Non-pigmented ciliary epithelial cell (primary cell): ENCODE measurements around the gene MGAT5B.

Experiments
- DNase-seq: peaks from one replicate; pipeline ENCODE4 v3.0.0-alpha.2; 2010; ENCODE audit warnings: low read depth

Gene MGAT5B

DNA sequence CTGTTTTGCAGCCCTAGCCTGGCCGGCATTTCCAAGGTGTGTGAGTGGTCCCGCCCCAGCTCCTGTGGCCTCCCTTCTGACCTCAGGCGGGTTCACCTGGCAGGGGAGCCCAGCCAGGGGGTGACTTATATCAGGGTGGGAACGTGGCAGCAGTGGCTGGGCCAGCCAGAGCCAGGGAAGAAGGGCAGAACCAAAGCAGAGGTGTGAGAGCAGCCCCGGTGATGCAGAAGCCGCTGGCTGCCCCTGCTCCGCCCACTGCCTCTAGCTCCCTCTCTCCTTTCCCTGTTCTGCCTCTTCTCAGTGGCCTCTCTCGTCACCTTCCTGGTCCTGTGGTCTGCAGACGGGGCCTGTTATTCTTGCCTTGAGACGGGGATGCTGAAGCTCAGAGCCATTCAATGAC is 12.1 kb downstream of the MGAT5B start:
- no peak for DNase-seq

DNA sequence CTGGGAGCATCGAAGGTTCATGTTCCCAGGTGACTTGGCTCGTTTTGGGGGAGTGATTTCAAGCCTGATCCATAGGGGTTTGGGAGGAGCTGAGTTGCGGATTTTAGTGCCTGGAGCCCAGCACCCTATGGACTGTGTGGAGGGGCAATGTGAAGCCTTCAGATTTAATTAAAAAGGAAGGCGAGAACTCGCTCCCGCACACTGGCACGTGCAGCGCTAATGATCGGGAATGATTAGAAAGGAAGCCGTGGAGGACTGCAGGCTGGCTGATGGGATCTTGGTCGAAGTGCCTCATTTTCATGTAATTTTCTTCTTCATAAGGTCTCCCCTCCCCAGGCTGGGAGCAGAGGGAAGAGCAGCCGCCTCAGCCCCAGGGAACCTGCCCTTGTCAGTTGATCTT is 12.8 kb downstream of the MGAT5B start:
- no peak for DNase-seq

DNA sequence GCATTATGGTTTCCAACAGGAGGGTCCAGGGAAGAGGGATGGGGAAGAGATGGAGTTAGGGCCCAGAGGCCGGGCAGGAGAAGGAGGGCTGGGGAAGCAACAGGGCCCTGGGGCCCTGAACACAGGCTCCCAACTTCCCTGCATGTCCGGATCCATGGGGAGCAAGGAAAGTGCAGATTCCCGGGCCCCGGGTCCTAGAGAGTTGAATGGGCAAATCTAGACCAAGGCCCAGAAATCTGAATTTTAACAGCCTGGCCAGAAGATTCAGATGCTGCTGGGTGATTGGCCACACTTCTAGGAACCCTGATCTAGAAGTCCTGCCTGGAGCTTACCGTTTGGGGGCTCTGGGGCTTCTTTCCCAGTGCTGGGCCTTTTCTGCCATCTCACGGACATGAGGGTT is 13.2 kb downstream of the MGAT5B start:
- DNase-seq: no peak

DNA sequence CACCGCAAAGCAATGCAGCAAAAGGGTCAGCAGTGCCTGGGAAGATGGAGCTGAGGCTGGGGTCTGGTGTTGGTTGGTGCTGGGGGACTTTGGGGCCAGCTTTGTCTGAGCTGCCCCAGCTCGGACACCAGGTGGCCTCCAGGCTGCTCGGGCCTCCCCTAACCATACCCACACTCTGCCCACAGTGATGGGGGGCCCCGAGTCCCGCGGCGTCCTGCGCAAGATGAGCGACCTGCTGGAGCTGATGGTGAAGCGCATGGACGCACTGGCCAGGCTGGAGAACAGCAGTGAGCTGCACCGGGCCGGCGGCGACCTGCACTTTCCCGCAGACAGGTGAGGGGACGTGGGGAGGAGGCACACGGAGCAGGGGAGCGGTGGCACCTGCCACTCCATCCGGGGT is 13.8 kb downstream of the MGAT5B start:
- no peak for DNase-seq

DNA sequence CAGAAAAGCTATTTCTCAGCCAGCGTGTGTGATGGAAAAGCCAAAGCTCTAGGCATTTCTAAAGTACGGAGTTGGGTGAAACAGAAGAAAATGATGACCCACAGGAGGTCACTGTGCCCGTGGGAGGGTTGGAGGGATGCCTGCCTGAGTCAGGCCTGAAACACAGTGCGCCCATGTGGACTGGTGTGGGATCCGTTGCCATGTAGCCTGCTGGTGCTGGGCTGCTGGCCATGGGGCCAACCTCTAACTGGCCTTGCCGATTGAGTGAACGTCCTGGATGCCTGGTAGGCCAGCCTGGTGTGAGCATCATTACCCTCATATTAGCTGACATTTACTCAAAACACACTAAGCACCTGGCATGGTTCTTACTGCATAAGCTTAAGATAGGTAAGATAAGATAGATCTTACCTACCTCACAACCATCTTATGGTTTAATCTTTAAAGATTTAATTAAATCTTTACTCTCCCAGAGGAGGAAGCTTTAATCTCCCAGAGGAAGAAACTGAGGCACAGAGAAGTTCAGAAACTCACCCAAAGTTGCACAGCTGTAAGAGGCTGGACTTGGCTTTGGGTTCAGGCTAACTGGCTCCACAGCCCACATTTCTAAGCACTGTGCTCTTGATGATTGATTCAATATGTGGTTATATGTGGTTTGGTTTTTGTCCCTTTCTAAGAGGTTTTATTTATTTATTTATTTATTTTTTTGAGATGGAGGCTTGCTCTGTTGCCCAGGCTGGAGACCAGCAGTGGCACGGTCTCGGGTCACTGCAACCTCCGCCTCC is 15.7 kb downstream of the MGAT5B start:
- no peak for DNase-seq

DNA sequence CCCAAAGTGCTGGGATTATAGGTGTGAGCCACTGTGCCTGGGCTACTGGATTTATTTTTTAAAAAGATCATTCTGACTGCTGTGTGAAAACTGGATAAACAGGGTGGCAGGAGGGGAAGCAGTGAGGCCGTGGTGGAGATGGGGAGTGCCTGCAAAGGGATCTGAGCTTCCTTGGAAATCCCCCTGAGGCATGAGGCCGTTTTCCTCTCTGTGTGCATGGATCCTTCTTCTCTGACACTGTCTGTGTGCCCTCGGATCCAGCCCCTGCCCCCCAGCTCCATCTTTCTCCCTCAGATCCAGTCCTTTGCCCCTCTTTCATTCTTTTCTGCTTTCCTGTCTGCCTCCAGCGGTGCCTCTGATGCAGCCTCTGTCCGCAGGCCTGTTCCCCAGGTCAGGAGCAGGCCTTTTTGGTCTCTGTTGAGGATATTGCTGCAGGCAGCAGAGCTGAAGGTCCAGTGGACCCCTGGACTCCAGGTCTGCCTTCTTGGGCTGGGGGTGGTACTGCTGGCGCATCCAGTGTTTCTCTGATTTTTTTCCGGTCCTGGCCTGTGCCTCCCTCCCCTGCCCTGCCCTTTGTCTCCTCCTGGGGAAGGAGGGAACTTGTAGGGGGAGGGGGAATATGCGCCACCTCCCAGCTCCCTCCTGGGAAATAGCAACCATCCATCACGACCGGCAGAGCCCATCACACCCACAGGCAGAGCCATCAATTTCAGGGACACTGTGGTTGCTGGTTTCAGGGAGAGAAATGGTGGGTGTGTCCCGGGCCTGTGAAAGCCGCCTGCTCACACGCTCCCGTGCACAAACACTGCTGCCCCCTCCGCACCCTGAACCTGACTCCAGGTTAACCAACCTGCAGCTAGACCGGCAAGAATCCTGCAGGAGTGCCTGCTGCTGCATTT is 17.0 kb downstream of the MGAT5B start:
- DNase-seq: no peak

DNA sequence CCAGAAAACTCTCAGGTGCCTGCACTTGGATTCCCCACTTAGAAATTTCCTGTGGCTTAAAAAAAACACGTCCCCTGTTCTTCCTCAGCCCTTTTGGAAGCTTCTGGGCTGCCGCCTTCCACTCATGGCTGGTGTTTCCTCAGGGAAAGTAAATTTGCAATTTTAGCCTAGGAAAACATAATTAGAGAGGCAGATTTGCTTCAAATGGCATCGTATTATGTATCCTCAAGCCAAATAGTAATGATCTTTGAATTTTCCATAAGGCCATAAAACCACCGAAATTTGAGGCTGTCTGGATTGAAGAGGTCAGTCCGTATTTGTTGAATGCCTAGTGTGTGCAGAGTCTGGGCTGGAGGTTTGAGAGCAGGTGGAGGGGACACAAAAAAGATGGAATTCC is 17.7 kb downstream of the MGAT5B start:
- no peak for DNase-seq

DNA sequence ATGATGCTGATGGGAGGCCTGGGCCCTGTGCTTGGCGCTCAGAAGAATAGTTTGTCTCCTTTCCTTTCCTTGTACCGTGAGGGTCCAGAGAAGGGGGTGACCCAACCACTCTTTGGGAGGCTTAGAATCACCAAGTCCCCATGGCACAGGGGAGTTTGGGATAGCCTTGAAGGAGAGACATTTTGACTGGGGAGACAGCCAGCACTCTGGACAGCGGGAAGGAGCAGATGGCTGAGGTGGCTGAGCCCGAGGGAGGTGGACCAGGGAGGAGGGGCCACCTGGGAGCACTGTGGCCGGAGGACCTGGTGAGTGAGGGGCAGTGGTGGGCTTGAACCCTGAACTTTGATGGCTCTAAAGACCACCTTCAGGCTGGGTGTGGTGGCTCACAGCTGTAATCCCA is 18.2 kb downstream of the MGAT5B start:
- no peak for DNase-seq

DNA sequence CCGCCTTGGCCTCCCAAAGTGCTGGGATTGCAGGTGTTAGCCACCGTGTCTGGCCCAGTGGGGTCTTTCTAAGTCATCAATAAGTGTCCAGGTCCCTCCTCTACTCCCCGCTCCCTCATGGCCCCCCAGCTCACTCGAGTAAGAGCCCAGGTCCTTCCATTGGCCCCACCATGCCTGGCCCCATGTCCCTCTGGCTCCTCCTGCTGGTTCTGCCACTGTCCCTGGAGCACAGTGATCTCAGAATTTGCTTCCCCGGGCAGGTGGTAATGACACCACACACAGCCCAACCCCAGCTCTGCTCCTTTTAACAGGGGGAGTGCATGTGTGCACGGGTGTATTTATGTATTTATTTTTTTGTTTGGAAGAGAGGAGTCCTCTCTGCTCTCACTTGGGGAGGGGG is 19.6 kb downstream of the MGAT5B start:
- no peak for DNase-seq

DNA sequence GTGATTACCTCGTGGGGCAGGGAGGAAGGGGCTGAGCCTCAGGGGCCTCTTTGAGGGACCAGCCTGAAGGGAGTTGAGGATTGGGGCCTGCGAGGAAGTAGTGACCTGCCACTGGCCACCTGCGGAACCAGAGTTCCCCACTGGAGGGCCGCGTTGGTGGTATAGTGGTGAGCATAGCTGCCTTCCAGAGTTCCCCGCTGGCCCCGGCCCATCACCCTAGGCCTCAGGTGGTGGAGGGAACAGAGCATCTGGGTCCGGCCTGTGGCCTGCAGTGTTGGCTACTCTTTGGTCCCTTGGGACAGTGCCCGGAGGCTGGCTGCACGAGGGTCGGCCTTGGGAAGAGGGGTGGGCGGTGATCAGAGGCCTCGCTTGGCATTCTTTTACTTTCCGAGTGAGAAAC is 20.5 kb downstream of the MGAT5B start:
- DNase-seq: no peak

DNA sequence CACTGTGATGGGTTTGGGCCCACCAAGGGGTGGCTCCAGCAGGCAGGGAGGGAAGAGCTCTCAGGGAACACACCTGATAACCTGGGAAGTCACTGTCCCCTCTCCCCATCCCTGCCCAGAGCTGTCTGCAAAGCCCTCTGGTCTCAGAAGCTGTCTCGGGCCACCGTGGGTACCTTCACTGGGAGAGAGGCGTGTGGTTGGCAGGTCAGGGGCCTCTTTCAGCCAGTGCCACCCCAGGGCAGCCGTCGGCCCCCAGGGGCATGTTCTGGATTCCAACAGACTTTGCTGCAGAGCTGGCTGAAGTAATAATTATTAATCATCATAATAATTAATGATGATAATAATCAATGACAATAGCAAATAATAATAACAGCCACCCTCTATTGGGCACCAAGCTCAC is 21.1 kb downstream of the MGAT5B start:
- no peak for DNase-seq

DNA sequence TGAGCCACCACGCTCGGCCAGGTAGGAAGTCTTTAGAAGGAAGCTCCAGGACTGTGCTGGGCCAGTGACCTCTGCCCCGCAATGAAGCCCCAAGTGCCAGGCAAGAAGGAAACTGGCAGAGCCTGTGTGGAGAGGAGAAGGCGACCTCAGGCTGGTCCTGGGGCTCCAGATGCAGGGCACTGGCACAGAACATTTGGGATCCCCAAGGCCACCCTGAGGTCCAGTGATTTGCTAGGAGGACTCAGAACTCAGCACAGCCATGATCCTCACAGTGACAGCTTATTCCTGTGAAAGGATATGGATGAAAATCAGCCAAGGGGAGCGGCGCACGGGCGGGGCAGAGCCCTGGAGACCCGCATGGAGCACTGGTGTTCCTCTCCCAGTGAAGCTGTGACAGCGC is 24.1 kb downstream of the MGAT5B start:
- no peak for DNase-seq

DNA sequence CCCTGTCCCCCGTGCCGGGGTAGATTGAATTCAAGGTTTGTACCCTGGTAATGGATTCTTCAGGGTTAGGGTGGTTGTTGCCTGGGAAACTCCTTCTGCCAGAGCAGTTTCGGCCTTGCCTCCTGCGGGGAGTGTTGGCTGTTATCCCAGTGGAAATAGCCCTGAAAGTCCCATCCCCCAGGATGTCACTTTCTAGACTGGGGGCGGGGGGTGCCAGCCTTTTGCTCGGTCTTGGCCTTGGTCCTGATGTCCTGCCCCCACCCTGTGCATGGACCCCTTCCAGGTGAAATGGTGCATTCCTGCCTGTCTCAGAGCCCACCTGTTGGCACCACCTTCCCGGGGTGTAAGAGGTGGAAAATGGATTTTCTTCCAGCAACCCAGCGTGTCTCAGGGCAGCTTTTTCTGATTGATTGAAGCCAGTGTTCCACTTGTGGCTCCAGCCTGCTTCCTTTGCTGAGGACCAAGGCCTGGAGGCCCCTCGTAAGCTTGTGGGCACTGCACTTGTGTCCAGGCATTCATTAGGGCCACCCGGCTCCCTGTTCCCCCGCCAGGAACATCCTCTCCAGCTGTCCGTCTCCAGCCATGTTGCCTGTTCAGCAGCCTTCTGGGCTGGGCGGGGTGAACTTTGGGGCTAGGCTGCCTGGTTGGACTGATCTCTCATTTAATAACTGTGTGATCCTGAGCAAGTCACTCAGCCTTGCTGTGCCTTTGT is 25.6 kb downstream of the MGAT5B start:
- no peak for DNase-seq

DNA sequence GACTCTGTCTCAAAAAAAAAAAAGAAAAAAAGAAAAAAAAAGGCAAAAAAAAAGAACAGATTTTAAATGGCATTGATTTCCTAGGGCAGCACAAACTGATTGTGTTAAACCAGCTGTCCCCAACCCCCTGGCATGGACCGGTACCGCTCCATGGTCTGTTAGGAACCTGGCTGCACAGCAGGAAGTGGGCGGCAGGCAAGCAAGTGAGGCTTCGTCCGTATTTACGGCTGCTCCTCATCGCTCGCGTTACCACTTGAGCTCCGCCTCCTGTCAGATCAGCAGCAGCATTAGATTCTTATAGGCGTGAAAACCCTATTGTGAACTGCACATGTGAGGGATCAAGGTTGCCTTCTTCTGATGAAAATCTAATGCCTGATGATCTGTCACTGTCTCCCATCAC is 26.6 kb downstream of the MGAT5B start:
- DNase-seq: no peak

DNA sequence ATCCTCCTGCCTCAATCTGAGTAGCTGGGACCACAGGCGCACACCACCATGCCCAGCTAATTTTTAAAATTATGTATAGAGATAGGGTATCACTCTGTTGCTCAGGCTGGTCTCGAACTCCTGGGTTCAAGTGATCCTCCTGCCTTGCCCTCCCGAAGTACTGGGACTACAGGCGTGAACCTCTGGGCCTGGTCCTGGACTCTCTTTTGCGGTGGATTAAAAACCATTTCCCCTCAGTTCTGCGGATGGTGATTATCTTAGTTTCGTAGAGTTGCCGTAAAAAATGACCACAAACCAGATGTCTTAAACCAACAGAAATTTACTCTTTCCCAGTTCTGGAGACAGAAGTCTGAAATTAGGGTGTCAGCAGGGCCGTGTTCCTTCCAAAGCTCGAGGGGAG is 28.8 kb downstream of the MGAT5B start:
- DNase-seq: no peak

DNA sequence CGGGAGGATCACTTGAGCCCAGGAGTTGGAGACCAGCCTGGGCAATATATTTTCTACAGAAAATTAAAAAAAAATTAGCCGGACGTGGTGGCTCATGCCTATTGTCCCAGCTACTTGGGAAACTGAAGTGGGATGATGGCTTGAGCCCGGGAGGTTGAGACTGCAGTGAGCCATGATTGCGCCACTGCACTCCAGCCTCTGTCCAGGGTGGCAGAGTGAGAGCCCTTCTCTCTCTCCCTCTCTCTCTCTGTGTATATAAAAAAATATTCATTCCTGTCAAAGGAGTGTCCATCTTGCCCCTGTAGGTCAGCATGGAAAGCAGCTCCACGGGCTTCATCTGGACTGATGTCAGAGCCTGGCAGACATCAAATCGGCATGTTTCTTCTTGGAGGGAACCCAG is 31.2 kb downstream of the MGAT5B start:
- no peak for DNase-seq

DNA sequence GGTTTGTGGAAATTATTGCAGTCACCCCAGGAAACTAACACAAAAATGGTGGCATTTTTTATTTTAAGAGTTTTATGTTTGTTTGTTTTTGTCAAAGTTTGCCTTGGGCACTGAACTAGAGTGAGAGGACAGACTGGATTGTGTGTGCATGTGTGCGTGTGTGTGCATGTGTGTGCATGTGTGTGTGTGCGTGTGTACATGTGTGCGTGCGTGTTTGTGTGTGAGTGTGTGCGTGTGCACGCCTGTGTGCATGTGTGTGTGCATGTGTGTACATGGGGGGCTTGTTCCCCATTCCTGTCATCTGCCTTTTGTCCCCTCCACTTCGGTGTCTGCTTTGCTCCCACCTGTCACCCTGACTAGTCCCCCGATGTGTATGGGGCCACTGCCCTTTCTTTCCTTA is 32.5 kb downstream of the MGAT5B start:
- no peak for DNase-seq

DNA sequence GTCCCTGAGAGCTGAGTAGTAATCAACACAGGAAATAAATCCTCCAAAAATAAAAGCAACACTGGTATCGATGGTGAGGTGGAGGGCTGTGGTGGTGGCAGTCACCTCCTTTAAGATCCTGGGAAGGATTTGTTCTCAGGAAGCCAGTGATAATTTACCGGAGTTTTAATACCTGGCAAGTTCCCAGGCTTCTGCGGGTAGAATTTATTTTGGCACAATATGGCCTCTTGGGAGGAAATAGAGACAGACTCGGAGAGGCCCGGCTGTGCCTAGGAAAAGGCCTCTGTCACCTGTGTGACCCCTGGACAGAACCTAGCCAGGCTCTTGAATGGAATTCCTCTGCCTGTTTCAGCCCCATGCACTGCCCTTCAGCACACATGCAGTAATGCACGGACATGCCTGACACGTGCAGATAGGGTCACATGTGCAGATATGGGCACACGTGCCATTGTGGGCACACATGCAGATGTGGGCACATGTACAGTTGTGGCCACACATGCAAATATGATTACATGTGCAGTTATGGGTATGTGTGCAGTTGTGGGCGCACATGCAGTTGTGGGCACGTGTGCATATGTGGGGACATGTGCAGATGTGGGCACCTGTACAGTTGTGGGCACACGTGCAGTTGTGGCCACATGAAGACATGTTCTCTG is 33.5 kb downstream of the MGAT5B start:
- no peak for DNase-seq

DNA sequence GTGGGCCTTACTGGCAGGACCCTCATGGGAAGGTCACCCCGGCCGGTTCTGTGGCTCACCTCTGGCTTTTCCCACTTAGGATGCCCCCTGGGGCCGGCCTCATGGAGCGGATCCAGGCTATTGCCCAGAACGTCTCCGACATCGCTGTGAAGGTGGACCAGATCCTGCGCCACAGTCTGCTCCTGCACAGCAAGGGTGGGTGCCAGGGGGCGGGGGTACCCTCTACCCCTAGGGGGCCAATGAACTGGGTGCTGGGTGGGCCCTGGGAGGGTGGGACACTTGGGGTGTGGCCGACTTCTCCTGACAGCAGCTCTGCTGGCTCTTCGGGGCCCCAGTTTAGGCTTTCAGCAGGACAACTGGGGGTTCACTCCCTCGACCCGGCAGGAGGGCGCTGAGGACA is 34.3 kb downstream of the MGAT5B start:
- no peak for DNase-seq

DNA sequence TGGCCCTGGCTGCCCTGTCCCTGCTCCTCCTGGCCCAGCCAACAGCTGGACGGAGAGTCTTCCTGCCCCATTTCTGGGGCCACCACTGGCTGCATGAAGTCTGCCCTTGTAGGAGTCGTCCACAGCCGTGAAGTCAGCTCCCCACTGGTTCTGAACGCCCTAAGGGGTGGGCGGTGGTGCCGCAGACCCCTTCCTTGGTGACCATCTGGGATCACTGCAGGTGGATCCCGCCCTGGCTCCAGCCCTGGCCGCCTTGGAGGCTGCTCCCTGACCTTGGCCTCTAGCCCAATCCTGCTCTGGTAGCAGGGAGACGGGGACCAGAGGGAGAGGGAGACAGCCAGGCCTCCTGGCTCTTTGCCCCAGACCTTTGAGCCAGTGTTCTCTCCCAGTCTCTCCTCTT is 35.4 kb downstream of the MGAT5B start:
- DNase-seq: no peak

DNA sequence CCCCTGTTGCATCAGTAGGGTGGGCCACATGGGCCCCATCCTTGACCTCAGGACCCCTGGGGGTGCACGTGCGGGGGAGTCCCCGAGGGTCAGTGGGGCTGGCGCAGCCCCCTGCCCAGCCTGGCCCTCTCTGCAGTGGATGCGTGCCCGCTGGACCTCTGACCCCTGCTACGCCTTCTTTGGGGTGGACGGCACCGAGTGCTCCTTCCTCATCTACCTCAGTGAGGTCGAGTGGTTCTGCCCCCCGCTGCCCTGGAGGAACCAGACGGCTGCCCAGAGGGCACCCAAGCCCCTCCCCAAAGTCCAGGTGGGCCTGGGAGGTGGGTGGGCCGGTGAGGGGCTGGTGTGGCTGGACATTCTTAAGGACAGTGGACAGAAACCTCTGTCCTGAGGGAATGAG is 35.9 kb downstream of the MGAT5B start:
- no peak for DNase-seq

DNA sequence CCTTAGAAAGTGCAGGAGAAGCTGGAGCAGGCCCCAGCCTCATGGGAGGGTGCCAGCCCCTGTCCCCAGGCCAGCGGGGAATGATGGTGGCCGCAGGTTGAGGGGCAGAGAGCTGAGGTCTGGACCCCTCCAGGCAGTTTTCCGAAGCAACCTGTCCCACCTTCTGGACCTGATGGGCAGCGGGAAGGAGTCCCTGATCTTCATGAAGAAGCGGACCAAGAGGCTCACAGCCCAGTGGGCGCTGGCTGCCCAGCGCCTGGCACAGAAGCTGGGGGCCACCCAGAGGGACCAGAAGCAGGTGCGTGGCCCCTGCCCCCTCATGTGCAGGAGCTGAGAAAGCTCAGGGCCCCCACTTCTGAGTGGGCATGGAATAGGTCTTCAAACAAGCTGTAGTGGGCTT is 36.8 kb downstream of the MGAT5B start:
- no peak for DNase-seq
